CD4-positive, alpha-beta T cell treated with Interleukin-21 for 1 hour (primary cell): ENCODE results near the gene ASH1L.
"Not testable (repeated sequence)": the region's sequence is repeated elsewhere in the genome, so short reads cannot be mapped to it uniquely, and the experiment has no call there.

Source experiments
- DNase-seq: peaks from one replicate; pipeline ENCODE4 v3.0.0-alpha.2; 2020

The ASH1L gene

DNA sequence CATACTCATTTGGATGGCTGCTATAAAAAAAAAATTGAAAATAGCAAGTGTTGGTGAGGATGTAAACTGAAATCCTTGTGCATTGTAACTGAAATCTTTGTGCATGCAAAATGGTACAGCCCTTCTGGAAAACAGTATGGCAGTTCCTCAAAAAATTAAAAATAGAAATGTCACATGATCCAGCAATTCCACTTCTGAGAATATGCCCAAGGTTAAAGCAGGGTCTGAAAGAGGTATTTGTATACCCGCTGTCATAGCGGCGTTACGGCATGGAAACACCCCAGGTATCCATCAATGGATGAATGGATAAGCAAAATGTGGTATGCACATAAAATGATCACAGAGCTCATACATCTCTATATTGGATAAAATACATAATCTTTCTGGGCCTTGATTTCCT lies 125.2 kb downstream of the ASH1L start:
- DNase-seq: no peak

DNA sequence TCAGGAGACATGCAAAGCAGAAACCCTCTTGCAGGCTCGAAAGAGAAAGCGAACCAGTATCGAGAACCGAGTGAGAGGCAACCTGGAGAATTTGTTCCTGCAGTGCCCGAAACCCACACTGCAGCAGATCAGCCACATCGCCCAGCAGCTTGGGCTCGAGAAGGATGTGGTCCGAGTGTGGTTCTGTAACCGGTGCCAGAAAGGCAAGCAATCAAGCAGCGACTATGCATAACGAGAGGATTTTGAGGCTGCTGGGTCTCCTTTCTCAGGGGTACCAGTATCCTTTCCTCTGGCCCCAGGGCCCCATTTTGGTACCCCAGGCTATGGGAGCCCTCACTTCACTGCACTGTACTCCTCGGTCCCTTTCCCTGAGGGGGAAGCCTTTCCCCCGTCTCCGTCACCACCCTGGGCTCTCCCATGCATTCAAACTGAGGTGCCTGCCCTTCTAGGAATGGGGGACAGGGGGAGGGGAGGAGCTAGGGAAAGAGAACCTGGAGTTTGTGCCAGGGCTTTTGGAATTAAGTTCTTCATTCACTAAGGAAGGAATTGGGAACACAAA lies 128.7 kb downstream of the ASH1L start:
- not testable (repeated sequence) for DNase-seq

DNA sequence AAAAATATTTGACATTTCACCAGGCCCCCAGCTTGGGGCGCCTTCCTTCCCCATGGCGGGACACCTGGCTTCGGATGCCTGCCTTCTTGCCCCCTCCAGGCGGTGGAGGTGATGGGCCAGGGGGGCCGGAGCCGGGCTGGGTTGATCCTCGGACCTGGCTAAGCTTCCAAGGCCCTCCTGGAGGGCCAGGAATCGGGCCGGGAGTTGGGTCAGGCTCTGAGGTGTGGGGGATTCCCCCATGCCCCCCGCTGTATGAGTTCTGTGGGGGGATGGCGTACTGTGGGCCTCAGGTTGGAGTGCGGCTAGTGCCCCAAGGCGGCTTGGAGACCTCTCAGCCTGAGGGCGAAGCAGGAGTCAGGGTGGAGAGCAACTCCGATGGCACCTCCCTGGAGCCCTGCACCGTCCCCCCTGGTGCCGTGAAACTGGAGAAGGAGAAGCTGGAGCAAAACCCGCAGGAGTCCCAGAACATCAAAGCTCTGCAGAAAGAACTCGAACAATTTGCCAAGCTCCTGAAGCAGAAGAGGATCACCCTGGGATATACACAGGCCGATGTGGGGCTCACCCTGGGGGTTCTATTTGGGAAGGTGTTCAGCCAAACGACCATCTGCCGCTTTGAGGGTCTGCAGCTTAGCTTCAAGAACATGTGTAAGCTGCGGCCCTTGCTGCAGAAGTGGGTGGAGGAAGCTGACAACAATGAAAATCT lies 129.3 kb downstream of the ASH1L start:
- DNase-seq: not testable (repeated sequence)

DNA sequence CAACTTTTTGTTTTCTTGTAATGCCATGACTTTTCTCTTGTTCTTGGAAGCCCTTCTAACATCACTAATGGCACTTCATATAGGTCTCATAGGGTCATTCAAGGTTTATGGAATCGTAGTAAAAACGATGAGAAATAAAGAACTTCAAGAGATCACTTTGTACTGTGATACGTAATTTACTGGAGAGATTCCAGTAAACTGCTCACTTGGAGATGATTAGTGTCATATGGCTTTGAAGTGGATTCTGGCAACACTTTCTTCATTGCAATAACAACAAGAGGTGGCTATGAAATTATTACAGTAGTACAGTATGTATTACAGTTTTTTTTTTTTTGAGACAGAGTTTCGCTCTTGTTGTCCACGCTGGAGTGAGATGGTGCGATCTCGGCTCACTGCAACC lies 138.5 kb downstream of the ASH1L start:
- no peak for DNase-seq

DNA sequence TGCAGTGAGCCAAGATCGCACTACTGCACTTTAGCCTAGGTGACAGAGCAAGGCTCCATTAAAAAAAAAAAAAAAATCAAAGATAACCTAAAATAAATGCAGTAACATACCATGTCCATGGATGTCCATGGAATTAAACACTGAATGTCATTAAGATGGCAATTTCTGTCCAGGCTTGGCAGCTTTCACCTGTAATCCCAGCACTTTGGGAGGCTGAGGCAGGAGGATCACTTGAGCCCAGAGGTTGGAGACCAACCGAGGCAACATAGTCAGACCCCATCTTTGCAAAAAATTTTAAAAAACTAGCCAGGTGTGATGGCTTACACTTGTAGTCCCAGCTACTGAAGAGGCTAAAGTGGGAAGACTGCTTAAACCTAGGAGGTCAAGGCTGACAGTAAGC lies 141.8 kb downstream of the ASH1L start:
- no peak for DNase-seq

DNA sequence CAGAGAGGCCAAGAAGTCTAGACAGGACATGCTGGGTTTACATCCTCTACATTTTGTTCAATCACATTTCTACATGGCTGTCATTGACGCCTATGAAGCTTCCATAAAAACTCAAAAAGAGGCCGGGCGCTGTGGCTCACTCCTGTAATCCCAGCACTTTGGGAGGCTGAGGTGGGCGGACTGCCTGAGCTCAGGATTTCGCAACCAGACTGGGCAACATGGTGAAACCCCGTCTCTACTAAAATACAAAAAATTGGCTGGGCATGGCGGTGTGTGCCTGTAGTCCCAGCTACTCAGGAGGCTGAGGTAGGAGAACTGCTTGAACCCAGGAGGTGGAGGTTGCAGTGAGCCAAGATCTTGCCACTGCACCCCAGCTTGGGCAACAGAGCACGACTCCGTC lies 150.8 kb downstream of the ASH1L start:
- DNase-seq: not testable (repeated sequence)

- no peak for DNase-seq
These were observed 151.7 kb downstream of the ASH1L start for GRCh38 chr1:155410931-155411330.

DNA sequence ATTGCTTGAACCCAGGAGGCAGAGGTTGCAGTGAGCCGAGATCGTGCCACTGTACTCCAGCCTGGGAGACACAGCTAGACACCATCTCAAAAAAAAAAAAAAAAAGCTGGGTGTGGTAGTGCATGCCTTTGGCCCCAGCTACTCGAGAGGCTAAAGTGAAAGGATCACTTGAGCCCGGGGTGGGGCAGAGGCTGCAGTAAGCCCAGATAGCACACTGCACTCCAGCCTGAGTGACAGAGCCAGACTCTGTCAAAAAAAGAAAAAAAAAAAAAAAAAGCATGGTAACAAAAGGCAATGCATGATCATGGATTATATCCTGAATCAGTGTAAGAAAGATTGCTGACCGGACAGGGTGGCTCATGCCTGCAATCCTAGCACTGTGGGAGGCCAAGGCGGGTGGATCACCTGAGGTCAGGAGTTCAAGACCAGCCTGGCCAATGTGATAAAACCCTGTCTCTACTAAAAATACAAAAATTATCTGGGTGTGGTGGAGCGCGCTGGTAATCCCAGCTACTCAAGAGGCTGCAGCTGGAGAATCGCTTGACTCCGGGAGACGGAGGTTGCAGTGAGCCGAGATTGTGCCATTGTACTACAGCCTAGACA lies 165.6 kb downstream of the ASH1L start:
- no peak for DNase-seq

DNA sequence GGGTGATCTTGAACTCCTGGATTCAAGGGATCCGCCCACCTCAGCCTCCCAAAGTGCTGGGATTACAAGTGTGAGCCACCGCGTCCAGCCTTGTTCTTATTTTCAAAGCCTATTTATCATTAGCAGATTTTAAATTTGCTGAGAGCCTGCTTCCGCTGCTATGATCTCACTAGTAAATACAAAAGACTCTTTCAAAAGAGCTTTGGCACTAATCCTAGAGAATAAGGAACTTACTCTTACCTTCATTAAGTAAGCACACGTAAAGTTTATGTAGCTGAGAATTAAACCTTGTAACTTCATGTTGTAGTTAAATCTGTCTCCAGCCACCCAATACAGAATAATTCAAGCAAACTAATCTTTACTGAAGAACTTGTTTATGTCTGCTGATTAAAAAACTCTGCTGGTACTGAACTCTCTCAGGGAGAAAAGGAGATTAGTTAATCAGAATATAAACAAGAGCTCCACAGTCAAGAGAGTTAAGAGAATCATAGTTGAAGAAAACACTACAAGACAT lies 169.6 kb downstream of the ASH1L start:
- DNase-seq: no peak

DNA sequence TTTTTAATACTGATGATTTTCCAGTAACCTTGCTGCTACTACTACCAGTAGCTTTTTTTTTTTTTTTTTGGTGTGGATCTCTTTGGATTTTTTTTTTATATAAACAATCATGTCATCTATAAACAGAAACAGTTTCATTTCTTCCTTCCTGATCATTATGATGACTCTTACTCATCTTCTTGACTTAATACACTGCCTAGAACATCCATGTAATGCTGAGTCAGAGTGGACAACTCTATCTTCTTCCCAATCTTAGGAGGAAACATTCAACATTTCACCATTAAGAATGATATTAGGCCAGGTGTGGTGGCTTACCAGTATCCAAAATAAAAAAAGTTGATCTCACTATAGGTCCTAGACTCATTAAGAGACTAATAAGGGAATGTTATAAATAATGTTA lies 172.8 kb downstream of the ASH1L start:
- no peak for DNase-seq

DNA sequence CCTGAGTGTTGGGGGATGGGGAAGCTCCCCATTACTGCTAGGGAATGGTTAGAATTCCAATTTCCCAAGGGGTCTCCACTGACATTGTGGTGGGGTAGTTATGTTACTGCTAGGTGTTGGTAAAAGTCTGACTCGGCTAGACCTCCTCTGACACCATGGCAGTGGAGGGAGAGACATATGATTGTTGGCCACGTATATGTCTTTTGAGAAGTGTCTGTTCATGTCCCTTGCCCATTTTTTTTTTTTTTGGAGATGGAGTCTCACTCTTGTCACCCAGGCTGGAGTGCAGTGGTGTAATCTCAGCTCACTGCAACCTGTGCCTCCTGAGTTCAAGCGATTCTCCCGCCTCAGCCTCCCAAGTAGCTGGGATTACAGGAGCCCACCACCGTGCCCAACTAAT lies 176.8 kb downstream of the ASH1L start:
- not testable (repeated sequence) for DNase-seq

- no peak for DNase-seq
These were observed 179.2 kb downstream of the ASH1L start for GRCh38 chr1:155383406-155383805.

DNA sequence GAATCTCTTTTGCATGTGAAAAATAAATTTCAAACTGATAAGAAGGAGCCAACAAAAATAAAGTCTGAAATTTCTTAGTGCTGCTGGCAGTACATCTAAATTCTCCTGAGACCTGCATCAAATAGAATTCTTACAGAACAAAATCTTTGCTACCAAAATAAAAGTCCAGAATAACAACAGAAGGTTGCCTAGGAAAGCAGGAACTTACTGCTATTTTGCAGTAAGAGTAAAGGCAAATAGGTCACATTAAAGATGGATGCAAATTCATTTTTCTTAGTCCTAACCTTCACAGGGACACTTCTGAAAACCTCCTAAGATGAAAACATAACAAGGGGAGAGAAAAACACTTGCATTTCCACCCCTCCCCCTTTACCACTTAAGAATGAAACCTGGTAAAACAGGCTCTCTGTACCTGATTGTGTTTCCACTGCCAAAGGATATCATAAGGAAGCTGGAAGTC lies 182.9 kb downstream of the ASH1L start:
- DNase-seq: no peak

DNA sequence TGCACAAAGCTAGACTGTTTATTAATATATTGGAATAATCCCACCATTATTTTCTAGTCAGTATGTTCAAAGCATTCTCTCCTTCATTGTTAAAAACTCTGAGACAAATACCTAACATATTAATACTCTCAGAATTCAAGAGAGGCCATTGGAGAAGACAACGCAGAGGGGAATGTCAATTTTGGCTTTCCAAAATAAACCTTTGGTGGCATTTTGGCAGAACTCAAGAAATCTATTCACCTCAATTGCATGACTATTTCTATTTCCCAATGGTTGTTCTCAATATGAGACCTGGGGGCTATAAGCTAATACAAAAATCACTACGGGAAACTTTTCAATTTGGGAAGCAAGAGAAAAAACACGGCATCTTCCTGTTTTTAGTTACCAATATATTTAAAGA lies 183.4 kb downstream of the ASH1L start:
- no peak for DNase-seq

DNA sequence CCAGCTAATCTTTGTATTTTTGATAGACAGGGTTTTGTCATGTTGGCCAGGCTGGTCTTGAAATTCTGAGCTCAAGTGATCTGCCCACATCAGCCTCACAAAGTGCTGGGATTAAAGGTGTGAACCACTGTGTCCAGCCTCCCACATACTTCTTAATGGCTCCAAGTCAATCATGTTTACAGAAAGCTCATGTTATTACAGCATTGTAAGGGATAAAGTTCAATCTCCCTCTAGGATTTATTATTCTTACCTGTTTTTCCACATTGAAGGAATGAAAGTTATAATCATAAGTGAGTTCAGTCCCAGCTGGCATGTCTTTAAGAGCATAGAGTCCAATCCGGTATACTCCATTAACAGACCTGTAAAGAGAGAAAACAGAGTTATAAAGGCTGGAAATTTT lies 202.6 kb downstream of the ASH1L start:
- DNase-seq: no peak

DNA sequence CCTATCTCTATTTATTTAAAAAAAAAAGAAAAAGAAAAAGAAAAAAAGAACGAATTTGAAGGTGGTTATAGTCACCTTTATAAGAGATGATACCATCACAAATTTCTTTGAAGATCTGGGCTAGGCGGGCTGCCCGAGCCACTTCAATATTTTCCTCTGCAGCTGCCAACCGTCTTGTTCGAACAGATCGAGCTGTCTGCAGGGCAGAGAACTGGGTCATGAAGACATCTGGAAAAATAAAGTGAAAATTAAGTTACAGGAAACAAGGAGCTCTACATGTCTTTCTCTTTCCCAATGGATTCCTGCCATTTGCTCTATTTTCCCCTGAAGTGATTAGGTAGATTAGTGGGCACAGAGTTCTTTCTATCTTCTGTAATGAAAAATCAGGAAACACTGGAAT lies 210.0 kb downstream of the ASH1L start:
- no peak for DNase-seq

- DNase-seq: no peak
These were observed 219.8 kb downstream of the ASH1L start for GRCh38 chr1:155342842-155343241.

DNA sequence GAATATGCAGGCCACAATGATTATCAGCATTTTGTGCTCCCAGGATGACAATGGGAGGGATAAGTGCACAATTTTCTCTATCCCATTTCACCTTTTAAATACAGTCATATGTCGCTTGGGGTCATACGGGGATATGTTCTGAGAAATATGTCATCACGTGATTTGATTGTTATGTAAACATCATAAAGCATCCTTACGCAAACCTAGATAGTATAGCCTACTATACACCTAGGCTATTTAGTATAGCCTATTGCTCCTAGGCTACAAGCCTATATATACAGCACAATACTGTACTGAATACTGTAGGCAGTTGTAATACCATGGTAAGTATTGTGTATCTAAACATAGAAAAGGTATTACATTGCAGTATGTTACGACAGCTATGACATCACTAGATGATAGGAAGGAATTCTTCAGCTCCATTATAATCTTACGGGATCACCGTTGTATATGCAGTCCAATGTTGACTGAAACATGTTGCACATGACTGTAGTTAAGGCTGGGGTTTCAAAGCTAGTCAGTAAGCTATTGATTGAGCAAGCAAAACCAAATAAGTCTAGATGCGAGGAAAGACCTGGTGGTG lies 223.0 kb downstream of the ASH1L start:
- no peak for DNase-seq

DNA sequence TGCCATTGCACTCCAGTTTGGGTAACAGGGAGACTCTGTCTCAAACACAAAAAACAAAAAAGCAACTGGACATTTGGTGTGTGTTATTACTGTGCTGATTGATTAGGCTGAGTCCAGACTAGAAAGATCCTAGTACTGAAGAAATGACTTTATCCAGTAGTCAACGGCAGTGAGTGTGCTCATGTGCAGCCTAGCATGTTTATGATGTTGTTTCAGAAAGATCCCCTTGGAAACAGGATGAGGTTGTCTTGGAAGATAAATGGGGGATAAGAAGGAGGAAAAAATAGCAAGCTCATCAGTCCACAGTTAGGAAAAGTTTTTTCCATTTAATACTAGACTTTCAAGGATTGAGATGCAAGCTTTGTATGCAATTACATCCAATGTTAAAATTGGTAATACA lies 227.6 kb downstream of the ASH1L start:
- DNase-seq: no peak

- DNase-seq: no peak
These were observed 232.5 kb downstream of the ASH1L start for GRCh38 chr1:155329980-155330598.

- not testable (repeated sequence) for DNase-seq
These were observed 233.7 kb downstream of the ASH1L start for GRCh38 chr1:155328856-155329255.

DNA sequence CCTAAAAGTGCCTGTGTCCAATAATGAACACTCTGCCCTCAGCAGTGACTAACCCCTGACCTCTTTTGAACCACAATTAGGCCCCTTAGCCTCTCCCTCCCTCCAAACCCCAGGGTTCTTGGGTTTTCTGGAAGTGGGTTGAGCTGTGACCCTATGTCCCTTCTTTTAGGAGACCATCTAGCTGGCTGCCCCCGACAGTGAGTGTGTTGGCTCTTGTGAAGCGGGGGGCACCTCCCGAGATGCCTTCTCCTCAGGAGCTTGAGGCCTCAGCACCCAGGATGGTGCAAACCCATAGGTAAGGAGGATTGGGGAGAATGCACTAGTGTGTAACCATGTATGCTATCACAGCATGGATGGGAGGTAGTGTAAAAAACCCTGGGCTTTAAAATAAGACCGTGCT lies 234.6 kb downstream of the ASH1L start:
- no peak for DNase-seq

- DNase-seq: no peak
These were observed 236.0 kb downstream of the ASH1L start for GRCh38 chr1:155326631-155327037.
